AG10803 (cell line): ENCODE results near the gene DGKD.
A peak's percentile ranks its signal among the peaks of the same experiment; 100 is the strongest.

ENCODE experiments used
- DNase-seq: peaks from one replicate; pipeline ENCODE4 v3.0.0; 2010; ENCODE audit warnings: low read depth
- H3K4me3 ChIP-seq: 2 replicates; pipeline ENCODE4 v1.5.1; 2011; ENCODE audit warnings: mild to moderate bottlenecking, low read length, control low read depth
- CTCF ChIP-seq: conservative IDR thresholded peaks from 2 replicates; pipeline ENCODE4 v1.5.1; 2011; ENCODE audit warnings: mild to moderate bottlenecking, low read length, control low read depth, inconsistent platforms

The DGKD gene

GRCh38 chr2:233353769-233354499, at the start of gene DGKD:
Gene DGKD (plus strand): TSS chr2:233354494. CDS start chr2:233354519, 25 bp downstream.
- TF ChIP-seq CTCF = no peak
- H3K4me3 ChIP-seq = peak within 1 kb of the TSS; percentile 73
- peak; percentile 22 for DNase-seq

- no peak for DNase-seq
- TF ChIP-seq CTCF = no peak
- H3K4me3 ChIP-seq = no peak within 1 kb of the TSS
These were observed 46.7 kb upstream of the DGKD start, which contains the start of gene SAG for GRCh38 chr2:233307565-233307964. Gene SAG (plus strand): TSS chr2:233307816. CDS start chr2:233309190, 1,374 bp downstream.

- no peak overlapping the region for H3K4me3 ChIP-seq
- no peak for TF ChIP-seq CTCF
- DNase-seq = no peak
These were observed 42.9 kb upstream of the DGKD start for GRCh38 chr2:233311241-233311926.

GRCh38 chr2:233312874-233313273, 41.4 kb upstream of the DGKD start:
- no peak for TF ChIP-seq CTCF

GRCh38 chr2:233314180-233314925, 39.9 kb upstream of the DGKD start:
- DNase-seq = no peak
- no peak for TF ChIP-seq CTCF
- no peak overlapping the region for H3K4me3 ChIP-seq

More at GRCh38 chr2:233312874-233313273, 41.4 kb upstream of the DGKD start:
- DNase-seq = no peak
- no peak overlapping the region for H3K4me3 ChIP-seq

GRCh38 chr2:233317196-233317943, 36.9 kb upstream of the DGKD start:
- no peak overlapping the region for H3K4me3 ChIP-seq
- DNase-seq = no peak
- no peak for TF ChIP-seq CTCF
